ENCODE data around the gene CEMIP. TPM values are rescaled to one million over a fixed set of nuclear protein-coding genes. Genes with fewer than 3 reads are reported as not detected.

Gene CEMIP
- total RNA-seq, 1 experiment from 2014 or later, result 3.5 TPM

DNA sequence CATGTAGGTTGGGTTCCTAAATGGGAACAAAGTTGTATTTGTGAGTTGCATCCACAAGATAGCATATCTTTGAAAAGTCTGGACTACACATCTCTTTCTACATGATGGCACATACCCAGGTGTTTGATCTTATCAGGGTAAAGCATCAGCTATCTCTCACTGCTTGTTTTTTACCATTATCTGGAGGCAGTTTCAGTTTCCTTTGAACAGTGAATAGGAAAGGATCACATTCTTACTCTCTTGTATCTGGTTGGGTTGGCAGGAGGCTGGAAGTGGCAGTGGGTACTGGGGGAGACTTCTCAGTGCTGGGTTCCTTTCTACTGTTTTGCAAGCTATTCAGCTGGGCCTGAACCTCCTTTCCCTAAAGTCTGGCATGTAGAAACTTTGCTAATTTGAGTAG lies 4.1 kb downstream of the CEMIP start:
- H3K27ac ChIP-seq (ENCODE audit: low read depth, low read length), result no peak overlapping the region
- no peaks in the 10 kb centered on the region for H3K36me3 ChIP-seq (ENCODE audit: control insufficient read depth in 1 of 2, insufficient read depth in 2 of 2, low read length in 2 of 2)
- no peaks in the 10 kb centered on the region for H3K27me3 ChIP-seq (ENCODE audit: insufficient read depth, low read length)
- no peaks in the 10 kb centered on the region for H3K9me2 ChIP-seq (ENCODE audit: insufficient read depth)
- H4K20me1 ChIP-seq (ENCODE audit: insufficient read depth), result no peaks in the 10 kb centered on the region
- no peaks in the 10 kb centered on the region for H3K9me3 ChIP-seq (ENCODE audit: control insufficient read depth in 1 of 2, insufficient read depth in 1 of 2, low read depth in 1 of 2, low read length in 2 of 2)
- DNase-seq (ENCODE audit: low read depth, low spot score) (no peak), ATAC-seq (no peak)
- no peak overlapping the region for H3K4me2 ChIP-seq (ENCODE audit: low read length)
- H3K9ac ChIP-seq (ENCODE audit: low read length), result no peak overlapping the region
- ChIA-PET POLR2A (no interaction called here), RAD21 (ENCODE audit: low non-redundant PET in 1 of 2, low total read pairs in 2 of 2, uncharacterized antibody in 2 of 2, unreplicated experiment in 2 of 2) (no interaction called here), CTCF (interaction anchor here (1.0 kb wide), 1 partner anchor 10 kb away, joined by 4 read pairs; no protein-coding TSS in a partner anchor)
- H3K4me3 ChIP-seq (replicated peaks in 1 of 2; ENCODE audit: low read depth in 1 of 2, low read length in 2 of 2), result no peak overlapping the region
- no peaks in the 10 kb centered on the region for H3K79me2 ChIP-seq (ENCODE audit: insufficient read depth, low read length)
- no peak for TF ChIP-seq CBX3 (IDR thresholded peaks at IDR 0.05; ENCODE audit: low read depth)
- TF ChIP-seq EGR1 (IDR thresholded peaks at IDR 0.05; ENCODE audit: low read depth), result no peak
- no peak for TF ChIP-seq CEBPB (IDR thresholded peaks at IDR 0.05; ENCODE audit: low read depth)
- TF ChIP-seq YY1 (IDR thresholded peaks at IDR 0.05; ENCODE audit: extremely low read depth, insufficient replicate concordance, low read depth, low read length), result no peak
- TF ChIP-seq ZNF274 (IDR thresholded peaks at IDR 0.05; ENCODE audit: low read depth, low read length), result no peak
- TF ChIP-seq, protein P1, sequence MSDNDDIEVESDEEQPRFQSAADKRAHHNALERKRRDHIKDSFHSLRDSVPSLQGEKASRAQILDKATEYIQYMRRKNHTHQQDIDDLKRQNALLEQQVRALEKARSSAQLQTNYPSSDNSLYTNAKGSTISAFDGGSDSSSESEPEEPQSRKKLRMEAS (IDR thresholded peaks at IDR 0.05), result no peak
- TF ChIP-seq ZFX (IDR thresholded peaks at IDR 0.05), result no peak
- no TSS peak for BruUV-seq (replicated peaks)
- peaks cover 4 to 11% of the 10 kb centered on the region in 2 experiments; a peak in 2 of 4 replicates for H3K4me1 ChIP-seq (ENCODE audit: control insufficient read depth in 1 of 2, insufficient read depth in 2 of 2, low read length in 2 of 2)
- intact Hi-C loops (cut with micrococcal nuclease), result loop anchor here (1.0 kb wide), 1 partner anchor 187 kb away; no protein-coding TSS in a partner anchor
- H2AFZ ChIP-seq (ENCODE audit: low read depth, low read length, poor library complexity, severe bottlenecking), result no peak overlapping the region

DNA sequence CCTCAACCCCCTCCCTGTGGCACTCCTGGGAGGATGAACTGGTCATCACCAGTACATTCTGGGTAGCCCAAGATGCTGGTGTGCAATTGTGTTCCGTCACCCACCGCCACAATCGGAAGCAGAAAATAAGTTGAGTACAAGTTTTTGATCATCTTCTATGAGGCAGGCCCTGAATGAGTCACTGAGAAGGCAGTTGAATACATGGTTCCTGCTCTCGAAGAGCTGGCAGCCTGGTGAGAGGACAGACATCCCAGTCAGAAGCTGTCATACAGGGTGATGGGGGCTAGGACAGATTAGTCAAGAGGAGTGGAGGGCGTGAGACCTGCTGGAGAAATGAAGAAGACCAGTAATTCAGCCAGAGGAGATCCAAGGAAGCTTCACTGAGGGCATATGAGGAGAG lies 6.2 kb downstream of the CEMIP start:
- ChIA-PET POLR2A (no interaction called here), RAD21 (ENCODE audit: low non-redundant PET in 1 of 2, low total read pairs in 2 of 2, uncharacterized antibody in 2 of 2, unreplicated experiment in 2 of 2) (interaction anchor here in 1 of 2 experiments (0.6 kb wide), 1 partner anchor 14 kb away, joined by 3 read pairs; no protein-coding TSS in a partner anchor), CTCF (interaction anchor here (1.3 to 3.1 kb wide), 2 partner anchors 8 to 481 kb away, joined by 3 to 15 read pairs; no protein-coding TSS in a partner anchor)
- Histone ChIP-seq H3K36me3 (ENCODE audit: control insufficient read depth in 1 of 2, insufficient read depth in 2 of 2, low read length in 2 of 2) (no peaks in the 10 kb centered on the region), H2AFZ (ENCODE audit: low read depth, low read length, poor library complexity, severe bottlenecking) (no peak overlapping the region), H3K4me2 (ENCODE audit: low read length) (no peak overlapping the region), H3K27ac (ENCODE audit: low read depth, low read length) (no peak overlapping the region), H3K9me2 (ENCODE audit: insufficient read depth) (no peaks in the 10 kb centered on the region), H3K9me3 (ENCODE audit: control insufficient read depth in 1 of 2, insufficient read depth in 1 of 2, low read depth in 1 of 2, low read length in 2 of 2) (no peaks in the 10 kb centered on the region), H4K20me1 (ENCODE audit: insufficient read depth) (no peaks in the 10 kb centered on the region), H3K4me1 (ENCODE audit: control insufficient read depth in 1 of 2, insufficient read depth in 2 of 2, low read length in 2 of 2) (no peaks in the 10 kb centered on the region), H3K9ac (ENCODE audit: low read length) (no peak overlapping the region), H3K79me2 (ENCODE audit: insufficient read depth, low read length) (no peaks in the 10 kb centered on the region), H3K27me3 (ENCODE audit: insufficient read depth, low read length) (no peaks in the 10 kb centered on the region), H3K4me3 (replicated peaks in 1 of 2; ENCODE audit: low read depth in 1 of 2, low read length in 2 of 2) (no peak overlapping the region)
- DNase-seq (ENCODE audit: low read depth, low spot score) (no peak), ATAC-seq (no peak)
- intact Hi-C loops (cut with micrococcal nuclease), result no loop called here
- no TSS peak for BruUV-seq (replicated peaks)
- no peak for TF ChIP-seq ELF1 (IDR thresholded peaks at IDR 0.05; ENCODE audit: borderline replicate concordance, low read depth)
- TF ChIP-seq, protein P2, sequence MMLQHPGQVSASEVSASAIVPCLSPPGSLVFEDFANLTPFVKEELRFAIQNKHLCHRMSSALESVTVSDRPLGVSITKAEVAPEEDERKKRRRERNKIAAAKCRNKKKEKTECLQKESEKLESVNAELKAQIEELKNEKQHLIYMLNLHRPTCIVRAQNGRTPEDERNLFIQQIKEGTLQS (IDR thresholded peaks at IDR 0.05), result no peak
- no peak for TF ChIP-seq FOSL1 (IDR thresholded peaks at IDR 0.05; ENCODE audit: low read depth)
- TF ChIP-seq EGR1 (IDR thresholded peaks at IDR 0.05; ENCODE audit: low read depth), result no peak
- no peak for TF ChIP-seq POLR2AphosphoS5 (IDR thresholded peaks at IDR 0.05; ENCODE audit: low read depth, low read length)
- TF ChIP-seq, protein P3, sequence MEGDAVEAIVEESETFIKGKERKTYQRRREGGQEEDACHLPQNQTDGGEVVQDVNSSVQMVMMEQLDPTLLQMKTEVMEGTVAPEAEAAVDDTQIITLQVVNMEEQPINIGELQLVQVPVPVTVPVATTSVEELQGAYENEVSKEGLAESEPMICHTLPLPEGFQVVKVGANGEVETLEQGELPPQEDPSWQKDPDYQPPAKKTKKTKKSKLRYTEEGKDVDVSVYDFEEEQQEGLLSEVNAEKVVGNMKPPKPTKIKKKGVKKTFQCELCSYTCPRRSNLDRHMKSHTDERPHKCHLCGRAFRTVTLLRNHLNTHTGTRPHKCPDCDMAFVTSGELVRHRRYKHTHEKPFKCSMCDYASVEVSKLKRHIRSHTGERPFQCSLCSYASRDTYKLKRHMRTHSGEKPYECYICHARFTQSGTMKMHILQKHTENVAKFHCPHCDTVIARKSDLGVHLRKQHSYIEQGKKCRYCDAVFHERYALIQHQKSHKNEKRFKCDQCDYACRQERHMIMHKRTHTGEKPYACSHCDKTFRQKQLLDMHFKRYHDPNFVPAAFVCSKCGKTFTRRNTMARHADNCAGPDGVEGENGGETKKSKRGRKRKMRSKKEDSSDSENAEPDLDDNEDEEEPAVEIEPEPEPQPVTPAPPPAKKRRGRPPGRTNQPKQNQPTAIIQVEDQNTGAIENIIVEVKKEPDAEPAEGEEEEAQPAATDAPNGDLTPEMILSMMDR (IDR thresholded peaks at IDR 0.05 in 2 of 3, conservative IDR thresholded peaks at IDR 0.05 in 1 of 3; ENCODE audit: borderline replicate concordance in 1 of 3, insufficient read depth in 1 of 3, low read depth in 2 of 3, low read length in 2 of 3), result no peak
- no peak for TF ChIP-seq EZH2 (IDR thresholded peaks at IDR 0.05)
- TF ChIP-seq, protein P4, sequence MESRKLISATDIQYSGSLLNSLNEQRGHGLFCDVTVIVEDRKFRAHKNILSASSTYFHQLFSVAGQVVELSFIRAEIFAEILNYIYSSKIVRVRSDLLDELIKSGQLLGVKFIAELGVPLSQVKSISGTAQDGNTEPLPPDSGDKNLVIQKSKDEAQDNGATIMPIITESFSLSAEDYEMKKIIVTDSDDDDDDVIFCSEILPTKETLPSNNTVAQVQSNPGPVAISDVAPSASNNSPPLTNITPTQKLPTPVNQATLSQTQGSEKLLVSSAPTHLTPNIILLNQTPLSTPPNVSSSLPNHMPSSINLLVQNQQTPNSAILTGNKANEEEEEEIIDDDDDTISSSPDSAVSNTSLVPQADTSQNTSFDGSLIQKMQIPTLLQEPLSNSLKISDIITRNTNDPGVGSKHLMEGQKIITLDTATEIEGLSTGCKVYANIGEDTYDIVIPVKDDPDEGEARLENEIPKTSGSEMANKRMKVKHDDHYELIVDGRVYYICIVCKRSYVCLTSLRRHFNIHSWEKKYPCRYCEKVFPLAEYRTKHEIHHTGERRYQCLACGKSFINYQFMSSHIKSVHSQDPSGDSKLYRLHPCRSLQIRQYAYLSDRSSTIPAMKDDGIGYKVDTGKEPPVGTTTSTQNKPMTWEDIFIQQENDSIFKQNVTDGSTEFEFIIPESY (IDR thresholded peaks at IDR 0.05; ENCODE audit: extremely low read depth, insufficient replicate concordance, low read length), result no peak

Data from HCT116 (cell line).